Inferior parietal cortex (tissue), 1 donor: ENCODE data around the gene OR2F2.

Experiments used
- DNase-seq: peaks from one replicate; pipeline ENCODE4 v3.0.0-alpha.2; 2016; ENCODE audit errors: extremely low spot score

OR2F2 gene

GRCh38 chr7:143978585-143978984, 43.6 kb downstream of the OR2F2 start:
- no peak for DNase-seq

- DNase-seq, result no peak
These were observed 44.3 kb downstream of the OR2F2 start for GRCh38 chr7:143979359-143979758.

GRCh38 chr7:143979998-143980397, 45.0 kb downstream of the OR2F2 start:
- no peak for DNase-seq

- DNase-seq, result no peak
These were observed 45.9 kb downstream of the OR2F2 start for GRCh38 chr7:143980746-143981510.

- no peak for DNase-seq
These were observed 48.9 kb downstream of the OR2F2 start for GRCh38 chr7:143983960-143984359.
